GM18526 (cell line): ENCODE measurements around the gene WWP2.
"Not testable (repeated sequence)": the region's sequence is repeated elsewhere in the genome, so short reads cannot be mapped to it uniquely, and the experiment has no call there.

Source experiments
- POLR2A ChIP-seq: IDR thresholded peaks from 3 replicates; pipeline ENCODE4 v1.6.1; 2011; ENCODE audit not compliant: insufficient read length; ENCODE audit errors: extremely low read depth

Gene WWP2

GRCh38 chr16:69934044-69934443 lies 171.9 kb downstream of the WWP2 start:
- TF ChIP-seq POLR2A, result no peak

DNA sequence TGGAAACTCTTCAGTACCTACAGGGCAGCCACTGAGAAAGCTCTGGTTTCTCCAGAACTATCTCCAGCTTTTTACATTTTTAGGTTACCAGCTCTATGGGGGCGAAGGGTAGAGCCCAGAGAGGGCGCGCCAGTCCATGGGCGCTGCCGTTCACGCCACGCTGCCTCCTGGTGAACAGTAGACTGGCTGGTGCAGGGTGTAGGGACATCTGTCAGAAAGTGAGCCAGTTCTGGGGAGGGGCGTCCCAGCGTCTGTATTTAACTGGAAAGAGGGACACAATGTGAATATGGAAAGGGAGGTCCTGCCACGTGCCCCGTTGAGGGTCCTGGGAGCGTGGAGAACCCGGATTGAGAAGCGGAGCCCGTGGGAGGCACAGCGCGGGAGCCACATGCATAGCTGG lies 172.6 kb downstream of the WWP2 start:
- TF ChIP-seq POLR2A, result no peak

- no peak for TF ChIP-seq POLR2A
Observed at GRCh38 chr16:69935278-69935711, 173.2 kb downstream of the WWP2 start.

DNA sequence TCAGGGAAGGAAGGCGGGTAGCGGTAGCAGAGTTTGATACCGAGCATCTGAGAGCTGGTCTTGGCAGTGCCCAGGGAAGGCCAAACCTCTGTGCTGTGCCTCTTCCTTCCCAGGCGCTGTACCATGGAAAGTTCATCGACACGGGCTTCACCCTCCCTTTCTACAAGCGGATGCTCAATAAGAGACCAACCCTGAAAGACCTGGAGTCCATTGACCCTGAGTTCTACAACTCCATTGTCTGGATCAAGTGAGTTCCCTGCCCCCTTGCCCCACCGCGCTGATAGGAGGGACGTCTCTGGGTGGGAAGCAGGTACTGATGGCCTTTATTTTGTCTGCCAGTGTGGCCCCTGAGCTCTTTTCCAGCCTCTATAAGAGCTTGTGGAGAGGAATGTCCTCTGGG lies 173.6 kb downstream of the WWP2 start:
- TF ChIP-seq POLR2A, result no peak

DNA sequence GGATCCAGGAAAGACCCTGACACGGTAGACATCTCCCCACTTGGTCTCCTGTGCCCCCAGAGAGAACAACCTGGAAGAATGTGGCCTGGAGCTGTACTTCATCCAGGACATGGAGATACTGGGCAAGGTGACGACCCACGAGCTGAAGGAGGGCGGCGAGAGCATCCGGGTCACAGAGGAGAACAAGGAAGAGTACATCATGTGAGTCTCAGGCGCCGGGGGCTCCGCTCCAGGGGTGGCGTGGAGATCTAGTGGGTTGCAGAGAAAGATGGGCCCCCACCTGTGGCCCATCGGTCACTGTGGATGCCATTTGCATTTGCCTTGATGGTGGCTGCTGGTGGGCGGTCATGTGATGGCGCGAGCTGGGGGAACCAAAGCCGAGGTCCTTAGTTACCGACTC lies 174.1 kb downstream of the WWP2 start:
- TF ChIP-seq POLR2A, result no peak

DNA sequence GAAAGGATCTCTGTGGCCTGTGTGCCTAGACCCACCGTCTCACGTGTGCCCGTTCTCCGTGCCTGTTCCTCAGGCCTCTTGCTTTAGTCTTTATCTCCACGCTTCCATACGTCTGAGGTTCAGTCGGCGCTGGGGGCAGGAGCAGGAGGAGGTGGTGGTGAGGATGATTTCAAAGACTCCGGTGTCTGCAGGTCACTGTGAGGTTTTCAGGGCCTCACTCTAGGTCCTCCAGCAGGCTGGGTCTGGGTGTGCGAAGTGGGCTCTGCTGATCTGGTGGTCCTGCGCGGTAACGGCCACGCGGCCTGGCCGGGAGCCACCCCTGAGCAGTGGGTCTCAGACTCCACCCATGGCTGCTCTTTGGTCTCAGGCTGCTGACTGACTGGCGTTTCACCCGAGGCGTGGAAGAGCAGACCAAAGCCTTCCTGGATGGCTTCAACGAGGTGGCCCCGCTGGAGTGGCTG lies 174.6 kb downstream of the WWP2 start:
- no peak for TF ChIP-seq POLR2A

- no peak for TF ChIP-seq POLR2A
Observed at GRCh38 chr16:69937465-69937951, 175.4 kb downstream of the WWP2 start.

GRCh38 chr16:69938981-69939820 lies 177.1 kb downstream of the WWP2 start:
- no peak for TF ChIP-seq POLR2A

DNA sequence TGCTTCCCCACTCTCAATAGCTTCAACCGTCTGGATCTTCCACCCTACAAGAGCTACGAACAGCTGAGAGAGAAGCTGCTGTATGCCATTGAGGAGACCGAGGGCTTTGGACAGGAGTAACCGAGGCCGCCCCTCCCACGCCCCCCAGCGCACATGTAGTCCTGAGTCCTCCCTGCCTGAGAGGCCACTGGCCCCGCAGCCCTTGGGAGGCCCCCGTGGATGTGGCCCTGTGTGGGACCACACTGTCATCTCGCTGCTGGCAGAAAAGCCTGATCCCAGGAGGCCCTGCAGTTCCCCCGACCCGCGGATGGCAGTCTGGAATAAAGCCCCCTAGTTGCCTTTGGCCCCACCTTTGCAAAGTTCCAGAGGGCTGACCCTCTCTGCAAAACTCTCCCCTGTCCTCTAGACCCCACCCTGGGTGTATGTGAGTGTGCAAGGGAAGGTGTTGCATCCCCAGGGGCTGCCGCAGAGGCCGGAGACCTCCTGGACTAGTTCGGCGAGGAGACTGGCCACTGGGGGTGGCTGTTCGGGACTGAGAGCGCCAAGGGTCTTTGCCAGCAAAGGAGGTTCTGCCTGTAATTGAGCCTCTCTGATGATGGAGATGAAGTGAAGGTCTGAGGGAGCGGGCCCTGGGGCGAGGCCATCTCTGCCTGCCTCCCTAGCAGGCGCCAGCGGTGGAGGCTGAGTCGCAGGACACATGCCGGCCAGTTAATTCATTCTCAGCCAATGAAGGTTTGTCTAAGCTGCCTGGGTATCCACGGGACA lies 177.9 kb downstream of the WWP2 start:
- no peak for TF ChIP-seq POLR2A

- TF ChIP-seq POLR2A, result no peak
Observed at GRCh38 chr16:69940676-69941075, 178.5 kb downstream of the WWP2 start.

DNA sequence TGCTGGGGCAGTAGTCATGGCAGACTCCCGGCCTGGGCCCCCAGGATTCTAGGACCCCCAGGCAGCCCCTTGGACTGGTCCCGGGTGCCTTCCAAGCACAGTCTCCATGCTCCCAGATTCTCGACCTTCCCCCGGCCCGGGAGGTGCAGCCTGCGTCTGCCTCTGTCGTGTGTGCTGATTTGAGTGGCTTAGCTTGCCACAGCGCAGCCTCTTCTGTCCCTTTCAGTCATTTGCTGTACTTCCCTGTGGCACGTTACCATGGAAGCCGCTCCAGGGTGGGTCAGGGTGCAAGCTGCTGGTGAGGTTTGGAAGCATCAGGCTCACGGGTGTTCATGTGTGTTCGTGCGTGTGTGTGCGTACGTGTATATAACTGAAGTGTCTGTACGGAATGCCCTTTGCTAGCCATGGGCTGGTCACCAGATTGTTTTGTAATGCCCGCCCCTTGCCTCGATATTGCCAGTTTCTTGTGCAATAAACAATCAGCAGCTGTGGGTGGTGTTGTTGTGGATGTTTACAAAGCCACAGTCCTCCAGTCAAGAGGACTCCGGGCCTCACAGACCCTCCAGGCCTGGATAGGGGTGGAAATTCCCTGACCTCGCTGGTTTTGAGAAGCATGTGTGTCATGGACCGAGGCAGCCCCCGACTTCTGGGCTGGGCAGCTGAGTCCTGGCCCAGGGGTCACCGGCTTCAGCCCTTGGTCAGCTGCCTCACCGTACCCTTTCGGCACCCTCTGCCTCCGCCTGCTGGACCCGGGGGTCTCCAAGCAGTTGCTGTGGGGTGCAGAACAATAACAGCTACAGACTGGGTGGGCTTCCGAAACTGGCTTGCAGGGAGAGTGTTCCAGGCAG lies 179.3 kb downstream of the WWP2 start:
- no peak for TF ChIP-seq POLR2A

GRCh38 chr16:69942099-69942491 lies 180.0 kb downstream of the WWP2 start:
- TF ChIP-seq POLR2A, result no peak

DNA sequence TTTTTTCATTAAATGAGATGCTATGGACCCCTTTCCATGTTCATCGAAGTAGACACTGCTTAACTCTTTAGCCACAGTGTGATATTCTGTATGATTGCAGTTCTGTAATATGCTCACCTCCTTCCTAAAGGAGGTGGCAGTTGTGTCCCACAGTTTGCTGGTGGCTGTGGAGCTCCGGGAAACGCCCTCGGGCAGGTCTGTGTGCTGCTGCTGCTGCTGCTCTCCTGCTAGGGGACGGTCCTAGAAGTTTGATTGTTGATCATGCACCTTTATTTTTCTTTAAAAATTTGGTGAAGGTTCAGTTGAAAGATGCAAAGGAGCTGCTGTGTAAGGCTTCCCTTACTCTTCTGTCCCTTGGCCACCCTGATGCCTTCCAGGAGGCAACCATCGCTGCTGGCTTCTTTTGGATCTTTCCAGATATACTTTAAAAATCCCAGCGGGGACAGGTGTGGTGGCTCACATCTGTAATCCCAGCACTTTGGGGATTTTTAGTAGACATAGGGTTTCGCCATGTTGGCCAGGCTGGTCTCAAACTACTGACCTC lies 180.6 kb downstream of the WWP2 start:
- no peak for TF ChIP-seq POLR2A

GRCh38 chr16:69951017-69951671 lies 189.0 kb downstream of the WWP2 start, which contains the start of gene CLEC18A:
Gene CLEC18A (plus strand): TSS chr16:69951334. CDS start chr16:69951367, 33 bp downstream.
- not testable (repeated sequence) for TF ChIP-seq POLR2A
